HG03060 (cell line): Measurements from ENCODE around the gene CDC42SE2.
"Not testable (repeated sequence)": the region's sequence is repeated elsewhere in the genome, so short reads cannot be mapped to it uniquely, and the experiment has no call there.

Experiments used
- ATAC-seq: cut with Tn5 transposase; IDR thresholded peaks from one replicate; pipeline ENCODE4 v1.9.1; 2021; ENCODE audit warnings: low read depth, moderate number of reproducible peaks; ENCODE audit not compliant: unreplicated experiment

CDC42SE2 gene

DNA sequence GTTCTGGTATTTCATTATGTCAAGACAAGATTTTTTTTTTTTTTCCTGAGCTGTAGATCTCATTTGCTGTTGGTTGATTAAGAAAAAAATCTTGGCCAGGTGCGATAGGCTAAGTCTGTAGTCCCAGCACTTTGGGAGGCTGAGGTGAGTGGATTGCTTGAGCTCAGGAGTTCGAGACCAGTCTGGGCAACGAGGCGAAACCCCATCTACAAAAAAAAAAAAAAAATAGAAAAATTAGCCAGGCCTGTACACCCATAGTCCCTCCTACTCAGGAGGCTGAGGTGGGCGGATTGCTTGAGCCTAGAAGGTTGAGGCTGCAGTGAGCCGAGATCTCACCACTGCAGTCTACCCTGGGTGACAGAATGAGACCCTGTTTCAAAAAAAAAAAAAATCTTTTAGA lies 12.2 kb downstream of the CDC42SE2 start:
- no peak for ATAC-seq

DNA sequence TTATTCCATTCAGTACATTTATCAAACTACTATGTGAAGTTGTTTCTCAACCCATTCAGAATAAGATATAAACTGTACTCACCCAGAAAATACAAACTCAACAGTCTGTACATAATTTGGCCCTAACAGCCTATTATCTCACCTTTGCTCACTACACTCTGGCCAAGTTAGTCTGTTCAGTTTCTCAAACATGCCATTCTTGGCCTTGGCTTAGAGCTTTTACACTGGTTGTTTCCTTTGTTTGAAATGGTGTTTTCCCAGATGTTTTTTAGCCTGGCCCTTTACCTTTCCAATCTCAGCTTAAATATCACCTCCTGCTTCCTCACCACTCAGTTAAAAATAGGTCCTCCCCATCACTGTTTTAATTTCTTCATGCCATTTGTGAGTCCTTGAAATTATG lies 13.6 kb downstream of the CDC42SE2 start:
- ATAC-seq, result no peak

DNA sequence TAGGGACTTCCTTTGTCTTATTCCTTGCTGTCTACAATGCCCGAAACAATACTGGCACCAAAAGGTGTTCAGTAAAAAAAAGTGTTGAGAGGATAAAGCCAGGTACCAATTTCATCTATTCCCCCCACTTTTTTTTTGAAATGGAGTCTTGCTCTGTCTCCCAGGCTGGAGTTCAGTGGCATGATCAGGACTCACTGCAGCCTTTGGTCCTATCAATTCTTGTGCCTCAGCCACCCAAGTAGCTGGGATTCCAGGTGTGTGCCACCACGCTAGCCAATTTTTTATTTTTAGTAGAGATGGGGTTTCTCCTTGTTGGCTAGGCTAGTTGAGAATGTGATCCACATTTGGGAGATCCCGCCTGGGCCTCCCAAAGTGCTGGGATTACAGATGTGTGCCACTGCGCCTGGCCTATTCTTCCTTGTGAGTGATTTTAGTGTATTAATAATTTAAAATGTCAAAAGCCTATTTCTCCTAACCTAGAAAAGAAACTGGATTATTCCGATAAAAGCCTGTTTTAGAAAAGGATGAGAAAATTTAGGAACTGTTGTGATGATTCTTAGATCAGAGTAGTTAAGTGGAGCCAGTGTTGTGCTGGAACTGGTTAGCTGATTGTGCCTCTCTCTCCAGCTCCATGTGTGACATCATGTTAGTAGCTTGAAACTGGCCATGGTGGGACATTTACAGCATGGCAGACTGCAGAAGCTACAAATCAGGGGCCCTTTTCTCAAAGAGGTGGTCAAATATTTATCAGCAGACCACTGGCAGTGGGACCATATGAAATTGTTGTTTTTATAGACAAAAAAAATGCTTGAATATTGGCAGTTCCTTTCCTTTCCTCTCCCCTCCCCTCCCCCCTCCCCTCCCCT lies 14.3 kb downstream of the CDC42SE2 start:
- no peak for ATAC-seq

- not testable (repeated sequence) for ATAC-seq
These were observed 14.9 kb downstream of the CDC42SE2 start for GRCh38 chr5:131278741-131279124.

GRCh38 chr5:131279204-131279603 lies 15.4 kb downstream of the CDC42SE2 start:
- peak; percentile 24 for ATAC-seq

DNA sequence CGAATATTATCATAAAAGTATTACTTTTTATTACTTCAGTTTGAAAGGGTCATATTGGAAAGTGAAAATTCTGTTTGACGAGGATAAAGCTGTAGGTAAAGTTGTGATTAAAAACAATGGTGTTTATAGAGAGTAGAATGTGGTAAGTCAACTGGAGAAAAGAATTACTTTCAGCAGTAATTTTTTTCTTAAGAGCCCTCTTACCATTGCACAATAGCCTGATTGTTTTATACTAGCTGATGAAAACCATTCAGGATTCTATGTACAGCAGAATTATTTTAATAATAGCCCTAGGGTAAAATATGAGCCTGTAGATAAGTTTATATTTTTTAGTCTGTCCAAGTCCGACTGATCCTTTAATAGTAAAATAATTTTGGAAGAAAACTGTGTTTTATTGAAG lies 16.6 kb downstream of the CDC42SE2 start:
- no peak for ATAC-seq

GRCh38 chr5:131281133-131281867 lies 17.4 kb downstream of the CDC42SE2 start:
- peak; percentile 23 for ATAC-seq

DNA sequence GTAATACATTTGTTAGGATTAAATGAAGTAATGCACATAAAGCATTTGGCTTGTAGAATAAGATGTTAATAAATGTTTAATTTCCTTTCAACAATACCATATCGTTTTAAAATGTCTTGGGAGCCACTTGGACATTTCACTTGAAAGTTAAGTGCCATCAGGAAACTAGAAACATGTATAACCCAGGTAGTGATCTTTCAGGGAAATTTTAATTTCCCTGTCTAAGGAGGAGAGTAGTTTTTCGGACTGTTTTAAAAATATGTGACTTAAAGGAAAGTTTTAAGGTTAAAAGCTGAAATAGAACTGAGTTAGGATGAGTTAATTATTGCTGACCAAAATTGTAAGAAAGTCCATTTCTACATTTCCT lies 18.0 kb downstream of the CDC42SE2 start:
- ATAC-seq, result no peak

- ATAC-seq, result no peak
These were observed 18.4 kb downstream of the CDC42SE2 start for GRCh38 chr5:131282235-131282634.

DNA sequence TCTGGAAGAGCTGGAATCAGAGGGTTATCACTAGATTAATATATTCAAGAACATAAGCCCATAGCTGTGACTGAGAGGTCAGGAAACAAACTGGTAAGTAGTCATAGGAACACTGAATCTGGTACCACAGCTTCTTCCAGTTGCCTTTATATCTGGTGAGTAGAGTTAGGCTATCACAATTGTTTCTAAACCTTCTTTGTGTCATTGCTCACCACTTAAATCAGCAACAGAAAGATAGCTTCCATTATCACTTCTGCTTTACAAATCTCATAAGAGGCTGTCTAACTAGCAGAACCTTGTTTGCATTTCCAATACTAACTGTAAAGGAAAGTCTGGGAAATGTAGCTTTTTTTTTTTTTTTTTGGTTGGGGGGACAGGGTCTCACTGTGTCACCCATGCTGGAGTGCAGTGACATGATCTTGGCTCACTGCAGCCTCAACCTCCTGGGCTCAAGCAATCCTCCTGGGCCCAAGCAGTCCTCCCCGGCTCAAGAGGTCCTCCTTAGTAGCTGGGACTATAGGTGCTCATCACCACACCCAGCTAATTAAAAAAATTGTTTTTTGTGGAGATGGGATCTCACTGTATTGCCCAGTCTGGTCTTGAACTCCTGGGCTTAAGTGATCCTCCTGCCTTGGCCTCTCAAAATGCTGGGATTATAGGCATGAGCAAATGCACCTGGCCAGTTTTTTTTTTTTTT lies 22.0 kb downstream of the CDC42SE2 start:
- no peak for ATAC-seq

- no peak for ATAC-seq
These were observed 22.5 kb downstream of the CDC42SE2 start for GRCh38 chr5:131286400-131286715.

DNA sequence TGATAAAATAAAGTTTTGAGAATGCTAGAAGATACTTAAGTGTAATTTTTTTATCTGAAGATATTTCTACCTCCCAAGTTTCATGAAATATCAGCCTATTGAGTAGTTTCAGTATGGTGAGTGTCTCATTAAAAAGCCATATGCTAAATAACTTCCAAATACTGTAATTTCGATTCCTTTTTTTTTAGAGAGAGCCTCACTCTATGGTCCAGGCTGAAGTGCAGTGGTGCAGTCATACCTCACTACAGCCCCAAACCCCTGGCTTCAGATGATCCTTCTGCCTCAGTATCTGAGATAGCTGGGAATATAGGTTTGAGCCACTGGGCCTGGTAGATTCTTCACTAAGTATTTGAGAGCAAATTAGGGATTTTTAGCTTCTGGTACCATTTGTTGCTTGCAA lies 24.5 kb downstream of the CDC42SE2 start:
- ATAC-seq, result peak; percentile 35

- peak; percentile 31 for ATAC-seq
These were observed 25.9 kb downstream of the CDC42SE2 start for GRCh38 chr5:131289738-131290137.

GRCh38 chr5:131296213-131296672 lies 32.4 kb downstream of the CDC42SE2 start:
- no peak for ATAC-seq

DNA sequence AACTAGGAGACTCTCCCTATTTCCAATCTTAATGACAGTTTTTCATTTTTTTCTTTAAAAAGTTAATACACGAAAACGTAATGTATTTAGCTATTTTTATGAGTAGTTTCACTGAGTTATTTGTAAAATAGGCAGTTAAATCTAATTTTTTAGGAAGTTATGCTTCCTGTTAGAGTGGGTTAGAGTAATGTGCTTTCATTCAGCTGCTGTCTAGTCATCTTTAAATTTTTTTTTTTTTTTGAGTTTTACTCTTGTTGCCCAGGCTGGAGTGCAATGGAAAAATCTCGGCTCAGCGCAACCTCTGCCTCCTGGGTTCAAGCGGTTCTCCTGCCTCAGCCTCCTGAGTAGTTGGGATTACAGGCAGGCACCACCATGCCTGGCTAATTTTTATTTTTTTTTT lies 34.0 kb downstream of the CDC42SE2 start:
- ATAC-seq, result no peak

- no peak for ATAC-seq
These were observed 35.6 kb downstream of the CDC42SE2 start for GRCh38 chr5:131299465-131299864.

DNA sequence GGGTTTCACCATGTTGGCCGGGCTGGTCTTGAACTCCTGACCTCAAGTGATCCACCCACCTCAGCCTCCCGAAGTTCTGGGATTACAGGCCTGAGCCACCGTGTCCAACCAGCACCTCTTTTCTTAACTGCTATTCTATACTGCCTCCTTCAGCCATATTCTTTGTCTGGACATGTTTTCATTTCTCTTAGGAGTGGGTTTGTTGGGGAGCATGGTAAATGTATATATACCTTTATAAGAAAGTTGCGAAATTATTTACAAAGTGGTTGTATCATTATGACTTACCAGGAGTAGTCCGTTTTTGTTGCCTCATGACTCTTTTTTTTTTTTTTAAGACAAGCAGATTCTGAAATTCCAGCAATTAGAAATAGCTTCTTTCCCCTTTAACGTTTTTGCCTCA lies 38.7 kb downstream of the CDC42SE2 start:
- ATAC-seq, result no peak

DNA sequence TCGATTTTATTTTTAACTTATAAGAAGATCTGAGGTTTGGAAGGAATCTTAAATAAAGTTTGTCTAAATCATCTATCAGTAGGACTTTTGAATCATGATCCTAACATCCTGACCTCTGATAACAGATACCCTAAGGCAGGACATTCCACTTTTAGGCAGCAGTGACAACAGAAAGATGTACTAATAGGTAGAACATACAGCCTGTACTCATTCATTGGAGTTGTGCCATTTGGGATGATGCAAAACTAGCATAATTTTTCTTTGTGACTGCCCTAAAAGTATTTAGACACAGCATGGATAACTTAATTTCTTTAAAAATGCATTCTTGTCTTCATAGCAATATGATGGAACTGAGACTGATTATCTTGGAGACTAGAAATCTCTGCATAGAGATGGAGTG lies 39.7 kb downstream of the CDC42SE2 start:
- ATAC-seq, result no peak

GRCh38 chr5:131304414-131304813 lies 40.6 kb downstream of the CDC42SE2 start:
- ATAC-seq, result no peak

GRCh38 chr5:131305138-131305689 lies 41.4 kb downstream of the CDC42SE2 start:
- ATAC-seq, result no peak

GRCh38 chr5:131305906-131306305 lies 42.1 kb downstream of the CDC42SE2 start:
- no peak for ATAC-seq
